Neural progenitor cell (in vitro differentiated cells): ENCODE results near the gene MITF.

Source experiments
- CTCF ChIP-seq: fragments of 200-600 bp; sonication (generic); IDR thresholded peaks from 2 replicates; pipeline ENCODE4 v1.5.1; 2017; ENCODE audit warnings: antibody characterized with exemption, mild to moderate bottlenecking
- EZH2 ChIP-seq: fragments of 200-600 bp; sonication (generic); IDR thresholded peaks from 2 replicates; pipeline ENCODE4 v1.6.1; 2017; ENCODE audit warnings: antibody characterized with exemption, mild to moderate bottlenecking, moderate library complexity

- no peak for TF ChIP-seq CTCF
- no peak for TF ChIP-seq EZH2
Observed at GRCh38 chr3:69983546-69984265, 244.4 kb downstream of the MITF start.
